Chondrocyte (in vitro differentiated cells): ENCODE results near the gene ACVR1. TPM values are rescaled to one million over a fixed set of nuclear protein-coding genes. Genes with fewer than 3 reads are reported as not detected.

Experiments
- DNase-seq: peaks from one replicate; pipeline ENCODE4 v3.0.0; 2021; ENCODE audit warnings: mixed read lengths, low spot score
- H3K27ac Mint-ChIP-seq: one replicate; pipeline ENCODE4 v1.8.0; 2021; ENCODE audit warnings: mild to moderate bottlenecking, moderate library complexity, mixed read lengths; ENCODE audit not compliant: unreplicated experiment
- H3K27me3 Mint-ChIP-seq: 2 replicates; pipeline ENCODE4 v1.8.0; 2021; ENCODE audit warnings: low read depth, mixed read lengths
- H3K36me3 Mint-ChIP-seq: 2 replicates; pipeline ENCODE4 v1.8.0; 2021; ENCODE audit warnings: low read depth, mixed read lengths
- H3K4me1 Mint-ChIP-seq: 2 replicates; pipeline ENCODE4 v1.8.0; 2021; ENCODE audit warnings: low read depth, mild to moderate bottlenecking, mixed read lengths
- H3K4me3 Mint-ChIP-seq: one replicate; pipeline ENCODE4 v1.8.0; 2021; ENCODE audit warnings: mild to moderate bottlenecking, moderate library complexity, mixed read lengths; ENCODE audit not compliant: unreplicated experiment
- H3K9me3 Mint-ChIP-seq: 2 replicates; pipeline ENCODE4 v1.8.0; 2021; ENCODE audit warnings: low read depth, mixed read lengths
- total RNA-seq: library from RNA; stranded (reverse); gene quantifications from 3 replicates; pipeline ENCODE4 v1.2.1, GENCODE V29; 2021
- TF ChIP-seq, protein P1 (sequence below): fragments of 200-600 bp; sonication (generic); IDR thresholded peaks from 2 replicates; pipeline ENCODE4 v1.5.0; 2021; ENCODE audit warnings: antibody characterized with exemption, mild to moderate bottlenecking, moderate library complexity

Gene ACVR1
- total RNA-seq, 1 donor from 2014 or later: 81.7 TPM

DNA sequence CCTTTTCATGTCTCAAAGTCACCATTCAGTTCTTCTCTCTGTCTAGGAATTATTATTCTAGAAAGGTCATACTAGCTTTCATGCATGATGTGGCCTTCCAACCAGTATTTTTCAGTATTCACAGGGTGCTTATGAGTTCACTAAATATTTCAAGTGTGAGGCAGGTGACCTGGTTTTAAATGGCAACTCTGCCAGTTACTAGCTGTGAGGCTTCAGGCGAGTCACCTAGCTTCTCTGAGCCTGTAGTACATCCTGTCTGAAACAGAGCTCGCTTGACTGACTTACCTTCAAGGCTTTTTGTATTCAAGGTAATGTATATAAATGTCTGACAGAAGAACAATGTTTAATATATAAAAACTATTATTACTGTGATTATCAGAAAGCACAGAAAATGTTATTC is 19.4 kb upstream of the ACVR1 start:
- H3K27ac Mint-ChIP-seq: no peak overlapping the region
- TF ChIP-seq, protein P1, sequence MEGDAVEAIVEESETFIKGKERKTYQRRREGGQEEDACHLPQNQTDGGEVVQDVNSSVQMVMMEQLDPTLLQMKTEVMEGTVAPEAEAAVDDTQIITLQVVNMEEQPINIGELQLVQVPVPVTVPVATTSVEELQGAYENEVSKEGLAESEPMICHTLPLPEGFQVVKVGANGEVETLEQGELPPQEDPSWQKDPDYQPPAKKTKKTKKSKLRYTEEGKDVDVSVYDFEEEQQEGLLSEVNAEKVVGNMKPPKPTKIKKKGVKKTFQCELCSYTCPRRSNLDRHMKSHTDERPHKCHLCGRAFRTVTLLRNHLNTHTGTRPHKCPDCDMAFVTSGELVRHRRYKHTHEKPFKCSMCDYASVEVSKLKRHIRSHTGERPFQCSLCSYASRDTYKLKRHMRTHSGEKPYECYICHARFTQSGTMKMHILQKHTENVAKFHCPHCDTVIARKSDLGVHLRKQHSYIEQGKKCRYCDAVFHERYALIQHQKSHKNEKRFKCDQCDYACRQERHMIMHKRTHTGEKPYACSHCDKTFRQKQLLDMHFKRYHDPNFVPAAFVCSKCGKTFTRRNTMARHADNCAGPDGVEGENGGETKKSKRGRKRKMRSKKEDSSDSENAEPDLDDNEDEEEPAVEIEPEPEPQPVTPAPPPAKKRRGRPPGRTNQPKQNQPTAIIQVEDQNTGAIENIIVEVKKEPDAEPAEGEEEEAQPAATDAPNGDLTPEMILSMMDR: no peak
- H3K4me1 Mint-ChIP-seq: peaks cover 19% of the 10 kb centered on the region
- no peaks in the 10 kb centered on the region for H3K36me3 Mint-ChIP-seq
- no peak for DNase-seq
- H3K4me3 Mint-ChIP-seq: no peak overlapping the region
- no peaks in the 10 kb centered on the region for H3K9me3 Mint-ChIP-seq
- H3K27me3 Mint-ChIP-seq: no peaks in the 10 kb centered on the region

DNA sequence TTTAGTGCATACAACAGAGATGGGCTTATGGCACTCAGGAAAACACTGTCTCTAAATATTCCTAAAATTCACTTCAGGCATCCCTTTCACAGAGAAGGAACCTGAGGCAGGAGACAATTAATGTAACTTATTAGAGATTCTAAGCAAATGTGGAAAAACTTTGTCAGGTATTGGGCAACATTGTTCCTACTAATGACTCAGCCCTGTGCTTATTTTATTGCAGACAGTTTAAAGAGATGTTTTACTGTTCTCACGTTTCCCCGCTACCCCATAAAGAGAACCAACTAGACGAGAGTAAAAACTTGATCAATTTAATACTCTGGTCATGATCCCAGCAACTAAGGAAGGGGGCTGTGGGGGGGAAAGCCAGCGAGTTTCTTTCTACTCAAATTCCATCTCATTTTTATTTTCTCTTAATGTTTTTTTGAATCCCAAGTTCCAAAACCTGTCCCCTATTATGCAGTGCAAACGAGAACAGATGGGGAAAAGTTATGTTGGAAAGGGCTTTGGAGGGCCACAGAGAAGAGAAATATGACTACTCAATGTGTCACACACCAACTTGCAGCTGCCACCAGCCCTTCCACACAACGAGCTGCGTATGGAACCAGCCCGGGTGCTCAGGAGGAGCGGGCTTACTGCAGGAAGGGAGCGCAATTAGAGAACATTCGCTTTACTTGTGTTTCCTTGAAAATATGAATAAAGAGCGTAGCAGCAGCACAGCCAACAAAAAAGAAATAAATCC is 18.7 kb upstream of the ACVR1 start:
- Mint-ChIP-seq H3K4me3 (no peak overlapping the region), H3K4me1 (peaks cover 19% of the 10 kb centered on the region), H3K27ac (no peak overlapping the region), H3K9me3 (no peaks in the 10 kb centered on the region), H3K36me3 (no peaks in the 10 kb centered on the region), H3K27me3 (no peaks in the 10 kb centered on the region)
- no peak for DNase-seq
- TF ChIP-seq, protein P1: no peak

DNA sequence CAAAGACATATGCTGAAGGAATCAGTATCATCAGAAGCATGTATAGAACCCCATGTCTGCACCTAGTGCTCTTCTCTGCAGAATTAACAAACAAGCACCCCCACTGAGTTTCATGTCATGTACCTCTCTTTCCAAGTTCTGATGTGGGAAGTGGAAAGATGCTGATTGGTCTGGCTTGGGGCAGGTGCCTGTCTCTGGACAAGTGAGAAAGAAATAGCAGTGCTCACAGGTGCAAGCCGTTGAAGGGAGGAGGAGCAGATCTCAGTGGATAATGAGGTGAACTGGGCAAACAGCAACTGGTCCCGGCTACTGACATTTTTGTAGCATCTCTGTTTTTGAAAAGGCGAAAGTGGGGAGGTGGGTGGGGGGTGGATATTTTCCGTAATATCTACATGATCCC is 17.5 kb upstream of the ACVR1 start:
- Mint-ChIP-seq H3K27ac (no peak overlapping the region), H3K4me1 (peaks cover 17% of the 10 kb centered on the region)

DNA sequence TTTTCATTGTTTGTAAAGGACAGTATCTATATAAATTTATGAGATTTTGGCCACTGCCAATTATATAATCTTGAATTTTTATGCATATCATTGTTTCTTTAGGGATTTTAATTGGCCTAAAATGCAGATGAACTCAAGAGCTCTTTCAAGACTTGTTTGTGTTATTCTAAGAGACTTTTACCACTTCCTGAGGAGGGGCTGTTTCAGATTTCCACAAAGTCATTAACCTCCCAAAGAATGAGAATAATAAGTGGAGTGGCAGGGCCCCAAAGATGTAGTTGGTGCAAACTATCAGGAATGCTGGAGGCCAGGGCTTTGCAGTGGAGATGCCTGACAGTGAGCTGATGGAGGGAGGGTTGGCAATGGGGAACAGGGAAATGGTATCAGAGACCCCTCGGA is 15.5 kb upstream of the ACVR1 start:
- TF ChIP-seq, protein P1: no peak
- Mint-ChIP-seq H3K9me3 (no peaks in the 10 kb centered on the region), H3K27me3 (no peaks in the 10 kb centered on the region), H3K4me1 (peaks cover 10% of the 10 kb centered on the region), H3K27ac (no peak overlapping the region), H3K36me3 (no peaks in the 10 kb centered on the region), H3K4me3 (no peak overlapping the region)
- DNase-seq: no peak

More for the DNA sequence above, 17.5 kb upstream of the ACVR1 start:
- Mint-ChIP-seq H3K4me3 (no peak overlapping the region), H3K36me3 (no peaks in the 10 kb centered on the region), H3K27me3 (no peaks in the 10 kb centered on the region), H3K9me3 (no peaks in the 10 kb centered on the region)
- TF ChIP-seq, protein P1: no peak
- DNase-seq: no peak

DNA sequence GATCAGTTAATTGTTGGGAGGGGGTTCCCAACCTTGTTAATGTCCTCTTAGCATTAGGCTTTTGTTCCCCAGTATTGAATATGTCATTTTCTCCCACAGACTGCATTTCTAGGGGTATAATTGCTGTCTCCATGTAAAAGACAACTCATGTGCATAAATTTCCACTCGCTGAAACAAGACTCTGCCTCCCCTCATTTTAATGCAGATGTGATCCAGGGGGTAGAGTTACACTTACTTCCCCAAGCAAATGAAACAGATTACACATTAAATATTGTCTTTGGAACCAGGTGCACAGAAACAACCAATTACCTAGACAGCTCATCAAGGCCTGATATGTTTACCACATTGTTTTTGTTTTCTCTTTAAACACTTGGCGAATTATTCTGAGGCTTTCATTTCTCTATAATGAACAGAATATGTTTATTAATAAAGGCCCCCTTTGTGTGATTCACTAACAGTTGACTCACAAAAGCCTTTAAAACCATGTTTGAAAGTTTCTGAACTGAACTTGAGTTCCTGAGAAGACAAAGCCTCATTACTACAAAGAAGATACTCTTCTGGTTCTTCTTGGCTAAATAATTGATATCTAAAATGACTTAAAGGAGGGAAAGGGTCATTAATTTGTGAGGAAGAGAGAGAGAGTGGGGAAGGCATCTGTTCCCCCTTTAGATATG is 15.0 kb upstream of the ACVR1 start:
- TF ChIP-seq, protein P1: no peak
- Mint-ChIP-seq H3K36me3 (no peaks in the 10 kb centered on the region), H3K4me3 (no peak overlapping the region), H3K27ac (no peak overlapping the region), H3K4me1 (peaks cover 10% of the 10 kb centered on the region), H3K27me3 (no peaks in the 10 kb centered on the region), H3K9me3 (no peaks in the 10 kb centered on the region)
- DNase-seq: no peak
